Keratinocyte (primary cell): ENCODE results near the gene HSFX2. TPM values are rescaled to one million over a fixed set of nuclear protein-coding genes. Genes with fewer than 3 reads are reported as not detected.
A peak's percentile ranks its signal among the peaks of the same experiment; 100 is the strongest.

Source experiments
- DNase-seq: peaks from one replicate; pipeline ENCODE4 v3.0.0-alpha.2; 2011; ENCODE audit warnings: low read depth, missing footprints, low spot score
- FAIRE-seq: peaks from 2 replicates; lab custom pipeline; 2011; peaks lifted over from hg19 to GRCh38; lab: Jason Lieb, UNC
- H2AFZ ChIP-seq: 2 replicates; pipeline ENCODE4 v1.6.0; 2012; ENCODE audit warnings: low read length, control low read depth, inconsistent platforms; ENCODE audit not compliant: control insufficient read depth
- H3K27ac ChIP-seq: 2 replicates; pipeline ENCODE4 v1.5.1; 2011; ENCODE audit warnings: low read length; ENCODE audit not compliant: control insufficient read depth, insufficient read depth
- H3K27me3 ChIP-seq: 3 replicates; pipeline ENCODE4 v1.6.0; 2011; ENCODE audit warnings: low read length; ENCODE audit not compliant: control insufficient read depth, insufficient read depth; ENCODE audit errors: extremely low read depth
- H3K36me3 ChIP-seq, 2 experiments: 2 replicates in 1 of 2; 3 replicates in 1 of 2; pipeline ENCODE4 v1.5.1; 2011; ENCODE audit warnings: low read length in 2 of 2, mild to moderate bottlenecking in 1 of 2; ENCODE audit not compliant: control insufficient read depth in 2 of 2, insufficient read depth in 2 of 2; ENCODE audit errors: extremely low read depth in 1 of 2
- H3K4me1 ChIP-seq: 3 replicates; pipeline ENCODE4 v1.5.1; 2011; ENCODE audit warnings: low read length; ENCODE audit not compliant: control insufficient read depth, insufficient read depth; ENCODE audit errors: extremely low read depth
- H3K4me2 ChIP-seq: 3 replicates; pipeline ENCODE4 v1.6.0; 2011; ENCODE audit warnings: low read depth, low read length; ENCODE audit not compliant: control insufficient read depth, insufficient read depth; ENCODE audit errors: extremely low read depth
- H3K4me3 ChIP-seq, 3 experiments: fragments of 200-600 bp in 1 of 3; sonication (generic) in 1 of 3; 2 replicates in 2 of 3; 3 replicates in 1 of 3; pipeline ENCODE4 v1.5.1; 2011 to 2016; ENCODE audit warnings: low read length in 3 of 3, mild to moderate bottlenecking in 3 of 3, control low read depth in 2 of 3, inconsistent platforms in 1 of 3, low read depth in 1 of 3, mixed read lengths in 1 of 3, mixed run types in 1 of 3, moderate library complexity in 1 of 3; ENCODE audit not compliant: control insufficient read depth in 2 of 3, insufficient read depth in 2 of 3; ENCODE audit errors: extremely low read depth in 1 of 3
- H3K79me2 ChIP-seq: 2 replicates; pipeline ENCODE4 v1.6.0; 2012; ENCODE audit warnings: low read length; ENCODE audit not compliant: control insufficient read depth, insufficient read depth
- H3K9ac ChIP-seq: 3 replicates; pipeline ENCODE4 v1.6.0; 2011; ENCODE audit warnings: low read length; ENCODE audit not compliant: control insufficient read depth, insufficient read depth; ENCODE audit errors: extremely low read depth
- H3K9me1 ChIP-seq: 3 replicates; pipeline ENCODE4 v1.6.0; 2011; ENCODE audit warnings: low read length; ENCODE audit not compliant: control insufficient read depth, insufficient read depth; ENCODE audit errors: extremely low read depth
- H3K9me3 ChIP-seq: 2 replicates; pipeline ENCODE4 v1.5.1; 2012; ENCODE audit warnings: low read depth, low read length; ENCODE audit not compliant: control insufficient read depth
- H4K20me1 ChIP-seq: 3 replicates; pipeline ENCODE4 v1.6.0; 2011; ENCODE audit warnings: low read length; ENCODE audit not compliant: control insufficient read depth, insufficient read depth; ENCODE audit errors: extremely low read depth
- EZH2 ChIP-seq: IDR thresholded peaks from one replicate; pipeline ENCODE4 v1.6.1; 2012; ENCODE audit warnings: inconsistent platforms, mild to moderate bottlenecking, low read length, moderate library complexity
- dilution Hi-C: fragments of 300-500 bp; cut with MboI; formaldehyde crosslinking; loops from one replicate; pipeline ENCODE4 v1.7.0; 2020; ENCODE audit warnings: low sequenced_read_pairs; ENCODE audit not compliant: extremely low pct_ligation_motif_present
- polyA plus RNA-seq, 5 experiments: library from polyadenylated mRNA; depleted of rRNA in 3 of 5; stranded (reverse) in 3 of 5; stranded (forward) in 1 of 5; unstranded in 1 of 5; fragments of >200 nt; gene quantifications; 1 replicate in 1 of 5; 2 replicates in 3 of 5; 3 replicates in 1 of 5; pipeline versions ENCODE4 v1.2.1 to v1.2.3, GENCODE V29; 2011 to 2012; ENCODE audit warnings: missing spikeins in 2 of 5, low read depth in 1 of 5, low replicate concordance in 1 of 5
- TF ChIP-seq, protein P1 (sequence below), 3 experiments: IDR thresholded peaks in 1 of 3; conservative IDR thresholded peaks in 1 of 3; optimal IDR thresholded peaks in 1 of 3; 2 replicates in 2 of 3; 3 replicates in 1 of 3; pipeline versions ENCODE3 to v1.5.1; 2011; ENCODE audit warnings: low read length in 3 of 3, mild to moderate bottlenecking in 3 of 3, moderate library complexity in 2 of 3, control low read depth in 1 of 3, inconsistent platforms in 1 of 3; ENCODE audit not compliant: insufficient read depth in 2 of 3; ENCODE audit errors: extremely low read depth in 1 of 3

Gene HSFX2
- polyA plus RNA-seq, 1 donor (not counting 4 experiments of a cell fraction or from before 2014, with no cell fraction given), result 0.10 TPM

DNA sequence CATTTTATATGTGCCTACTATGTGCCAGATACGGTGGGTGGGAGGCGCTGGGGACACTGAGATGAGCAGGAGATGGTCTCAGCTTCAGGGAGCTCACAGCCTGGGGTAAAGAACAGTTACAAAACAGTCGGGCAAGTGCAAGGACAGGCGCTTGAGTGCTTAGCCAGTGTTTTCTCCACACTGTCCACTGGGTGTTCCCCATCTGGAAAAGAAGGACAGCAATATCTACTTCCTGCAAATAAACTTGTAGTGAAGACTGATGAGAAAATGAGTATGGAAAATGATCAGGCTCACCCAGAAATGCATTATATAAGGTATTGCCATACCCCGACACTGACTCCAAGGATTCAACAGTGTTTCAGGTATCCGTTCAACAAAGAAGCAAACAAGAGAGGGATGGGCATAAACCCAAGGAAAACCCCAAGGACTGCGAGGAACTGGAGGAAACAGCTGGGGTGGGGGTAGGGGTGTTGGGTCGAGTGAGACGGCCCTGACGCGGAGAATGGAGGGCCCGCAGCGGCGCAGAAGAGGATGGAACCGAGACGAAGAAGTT, 35.6 kb upstream of the HSFX2 start:
- Histone ChIP-seq H3K9ac (peak overlapping the region; percentile 63), H3K4me2 (peak overlapping the region; percentile 82), H3K4me3 (peak overlapping the region; percentile 59 to 73 (median 72)), H3K79me2 (peaks cover 36% of the 10 kb centered on the region), H3K36me3 (no peaks in the 10 kb centered on the region), H3K27me3 (no peaks in the 10 kb centered on the region), H3K9me3 (no peaks in the 10 kb centered on the region), H3K27ac (peak overlapping the region; percentile 20), H3K4me1 (peaks cover 29% of the 10 kb centered on the region), H4K20me1 (no peaks in the 10 kb centered on the region), H3K9me1 (no peaks in the 10 kb centered on the region), H2AFZ (peak overlapping the region; percentile 40)
- DNase-seq, result no peak
- FAIRE-seq, result no peak
- dilution Hi-C loops, result no loop called here
- no peak for TF ChIP-seq EZH2
- TF ChIP-seq, protein P1, sequence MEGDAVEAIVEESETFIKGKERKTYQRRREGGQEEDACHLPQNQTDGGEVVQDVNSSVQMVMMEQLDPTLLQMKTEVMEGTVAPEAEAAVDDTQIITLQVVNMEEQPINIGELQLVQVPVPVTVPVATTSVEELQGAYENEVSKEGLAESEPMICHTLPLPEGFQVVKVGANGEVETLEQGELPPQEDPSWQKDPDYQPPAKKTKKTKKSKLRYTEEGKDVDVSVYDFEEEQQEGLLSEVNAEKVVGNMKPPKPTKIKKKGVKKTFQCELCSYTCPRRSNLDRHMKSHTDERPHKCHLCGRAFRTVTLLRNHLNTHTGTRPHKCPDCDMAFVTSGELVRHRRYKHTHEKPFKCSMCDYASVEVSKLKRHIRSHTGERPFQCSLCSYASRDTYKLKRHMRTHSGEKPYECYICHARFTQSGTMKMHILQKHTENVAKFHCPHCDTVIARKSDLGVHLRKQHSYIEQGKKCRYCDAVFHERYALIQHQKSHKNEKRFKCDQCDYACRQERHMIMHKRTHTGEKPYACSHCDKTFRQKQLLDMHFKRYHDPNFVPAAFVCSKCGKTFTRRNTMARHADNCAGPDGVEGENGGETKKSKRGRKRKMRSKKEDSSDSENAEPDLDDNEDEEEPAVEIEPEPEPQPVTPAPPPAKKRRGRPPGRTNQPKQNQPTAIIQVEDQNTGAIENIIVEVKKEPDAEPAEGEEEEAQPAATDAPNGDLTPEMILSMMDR (optimal IDR thresholded peaks at IDR 0.05 in 1 of 3, IDR thresholded peaks at IDR 0.05 in 1 of 3, conservative IDR thresholded peaks at IDR 0.05 in 1 of 3; ENCODE audit: extremely low read depth in 1 of 3, insufficient read depth in 2 of 3, low read length in 3 of 3), result peak in 1 of 3 experiments; percentile 4

DNA sequence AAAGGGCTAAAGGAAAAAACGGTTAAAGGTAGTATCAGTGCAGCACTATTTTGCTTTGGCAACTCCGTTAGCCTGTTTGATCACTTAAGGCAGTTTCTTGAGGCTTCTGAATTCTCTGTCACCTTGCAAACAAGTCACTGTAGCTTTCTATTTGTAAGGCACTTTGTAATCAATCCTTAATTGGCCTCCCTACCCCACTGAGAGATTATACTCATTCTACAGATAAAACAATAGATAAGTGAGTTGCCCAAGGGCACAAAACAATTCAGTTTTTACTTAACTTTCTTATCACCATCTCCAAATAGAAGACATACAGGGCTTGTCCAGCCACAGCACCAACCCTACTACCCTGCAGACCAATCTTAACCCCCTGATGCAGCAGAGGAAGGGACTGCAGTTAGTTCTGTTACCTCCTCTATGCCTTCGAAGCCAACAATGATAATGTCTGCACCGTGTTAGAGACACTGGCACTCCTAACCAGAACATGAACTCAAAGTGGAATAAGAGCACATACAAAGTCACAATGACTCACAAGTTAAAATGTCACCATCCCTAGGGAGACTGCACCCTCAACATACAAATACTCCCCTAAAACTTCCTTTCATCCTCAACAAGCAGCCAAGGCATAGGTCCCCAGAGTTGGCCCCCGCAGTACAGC, 34.7 kb upstream of the HSFX2 start:
- dilution Hi-C loops, result no loop called here

More for the DNA sequence above, 34.7 kb upstream of the HSFX2 start:
- no peaks in the 10 kb centered on the region for H3K9me1 ChIP-seq
- peaks cover 29% of the 10 kb centered on the region for H3K4me1 ChIP-seq
- H2AFZ ChIP-seq, result no peak overlapping the region
- H3K4me2 ChIP-seq, result peak overlapping the region; percentile 82
- FAIRE-seq (peak; percentile 71), DNase-seq (no peak)
- H3K27ac ChIP-seq, result no peak overlapping the region
- H3K9me3 ChIP-seq, result no peaks in the 10 kb centered on the region
- peaks cover 39% of the 10 kb centered on the region for H3K79me2 ChIP-seq
- no peaks in the 10 kb centered on the region for H4K20me1 ChIP-seq
- no peak for TF ChIP-seq EZH2
- TF ChIP-seq, protein P1 (optimal IDR thresholded peaks at IDR 0.05 in 1 of 3, IDR thresholded peaks at IDR 0.05 in 1 of 3, conservative IDR thresholded peaks at IDR 0.05 in 1 of 3; ENCODE audit: extremely low read depth in 1 of 3, insufficient read depth in 2 of 3, low read length in 3 of 3), result no peak
- no peaks in the 10 kb centered on the region for H3K27me3 ChIP-seq
- no peak overlapping the region for H3K9ac ChIP-seq
- no peak overlapping the region for H3K4me3 ChIP-seq
- H3K36me3 ChIP-seq, result no peaks in the 10 kb centered on the region
